ENCODE measurements around the gene STRADB. TPM values are rescaled to one million over a fixed set of nuclear protein-coding genes. Genes with fewer than 3 reads are reported as not detected.

Gene STRADB
- total RNA-seq, 1 donor = 55.7 TPM

DNA sequence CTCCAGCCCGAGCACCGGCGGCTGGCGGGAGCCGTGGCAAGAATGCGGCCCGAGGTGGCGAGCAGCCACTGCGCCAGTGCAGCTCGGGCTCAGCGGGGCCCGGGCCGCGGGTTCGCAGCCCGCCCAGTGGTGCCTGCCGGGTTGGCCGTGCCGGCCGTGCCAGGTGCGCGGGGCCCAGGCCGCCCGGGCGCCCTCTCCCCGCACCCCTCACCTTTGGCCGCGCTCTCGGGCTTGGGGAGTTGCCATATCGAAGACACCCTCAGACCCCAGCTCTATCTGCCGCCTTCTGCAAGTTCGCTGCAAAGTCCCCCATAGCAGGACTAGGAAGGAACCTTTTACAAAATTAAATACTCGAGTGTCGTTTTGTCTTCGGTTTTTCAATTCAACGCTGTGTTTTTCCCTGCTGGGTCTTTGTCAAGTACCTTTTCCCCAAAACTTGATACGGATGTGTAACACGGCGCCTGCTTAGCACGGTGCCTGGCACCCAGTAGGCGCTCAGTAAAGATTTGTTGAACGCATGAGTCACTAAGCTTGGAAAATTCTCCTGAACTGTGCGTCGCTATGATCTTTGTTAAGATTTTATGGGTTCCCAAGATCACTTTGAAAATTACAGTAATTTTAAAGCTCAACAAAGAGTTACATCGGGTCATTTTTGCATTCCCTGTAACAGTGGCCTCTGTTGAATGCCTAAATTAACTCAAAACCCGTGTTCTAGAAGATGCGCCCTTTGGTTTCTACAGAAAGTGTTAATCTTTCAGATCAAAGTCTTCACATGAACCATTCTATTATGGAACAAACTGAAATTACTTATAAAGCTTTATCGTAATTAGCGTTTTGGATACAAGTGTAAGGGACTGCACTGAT, 750 bp downstream of the STRADB start:
- H3K4me3 ChIP-seq (ENCODE audit: low read depth, low read length) = peak overlapping the region; percentile 96
- DNase-seq (ENCODE audit: low read depth) = no peak
- TF ChIP-seq, protein P1, sequence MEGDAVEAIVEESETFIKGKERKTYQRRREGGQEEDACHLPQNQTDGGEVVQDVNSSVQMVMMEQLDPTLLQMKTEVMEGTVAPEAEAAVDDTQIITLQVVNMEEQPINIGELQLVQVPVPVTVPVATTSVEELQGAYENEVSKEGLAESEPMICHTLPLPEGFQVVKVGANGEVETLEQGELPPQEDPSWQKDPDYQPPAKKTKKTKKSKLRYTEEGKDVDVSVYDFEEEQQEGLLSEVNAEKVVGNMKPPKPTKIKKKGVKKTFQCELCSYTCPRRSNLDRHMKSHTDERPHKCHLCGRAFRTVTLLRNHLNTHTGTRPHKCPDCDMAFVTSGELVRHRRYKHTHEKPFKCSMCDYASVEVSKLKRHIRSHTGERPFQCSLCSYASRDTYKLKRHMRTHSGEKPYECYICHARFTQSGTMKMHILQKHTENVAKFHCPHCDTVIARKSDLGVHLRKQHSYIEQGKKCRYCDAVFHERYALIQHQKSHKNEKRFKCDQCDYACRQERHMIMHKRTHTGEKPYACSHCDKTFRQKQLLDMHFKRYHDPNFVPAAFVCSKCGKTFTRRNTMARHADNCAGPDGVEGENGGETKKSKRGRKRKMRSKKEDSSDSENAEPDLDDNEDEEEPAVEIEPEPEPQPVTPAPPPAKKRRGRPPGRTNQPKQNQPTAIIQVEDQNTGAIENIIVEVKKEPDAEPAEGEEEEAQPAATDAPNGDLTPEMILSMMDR (IDR thresholded peaks at IDR 0.05; ENCODE audit: insufficient read depth, low read depth, low read length) = no peak

GRCh38 chr2:201452922-201453643, 1.5 kb downstream of the STRADB start:
- H3K4me3 ChIP-seq (ENCODE audit: low read depth, low read length) = peak overlapping the region; percentile 96
- DNase-seq (ENCODE audit: low read depth) = no peak

GRCh38 chr2:201458381-201458780, 6.8 kb downstream of the STRADB start:
- H3K4me3 ChIP-seq (ENCODE audit: low read depth, low read length) = no peak overlapping the region
- TF ChIP-seq, protein P1 (IDR thresholded peaks at IDR 0.05; ENCODE audit: insufficient read depth, low read depth, low read length) = no peak
- DNase-seq (ENCODE audit: low read depth) = no peak

More at GRCh38 chr2:201452922-201453643, 1.5 kb downstream of the STRADB start:
- TF ChIP-seq, protein P1 (IDR thresholded peaks at IDR 0.05; ENCODE audit: insufficient read depth, low read depth, low read length) = no peak

DNA sequence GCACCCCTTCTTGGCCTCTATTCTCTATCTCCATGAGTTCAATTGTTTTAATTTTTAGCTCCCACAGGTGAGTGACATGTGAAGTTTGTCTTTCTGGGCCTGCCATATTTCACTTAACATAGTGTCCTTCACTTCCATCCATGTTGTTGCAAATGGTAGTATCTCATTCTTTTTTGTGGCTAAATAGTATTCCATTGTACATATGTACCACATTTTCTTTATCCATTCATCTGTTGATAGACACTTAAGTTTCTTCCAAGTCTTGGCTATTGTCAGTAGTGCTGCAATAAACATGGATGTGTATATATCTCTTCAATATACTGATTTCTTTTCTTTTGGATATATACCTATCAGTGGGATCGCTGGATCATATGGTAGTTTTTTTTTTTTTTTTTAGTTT, 9.0 kb downstream of the STRADB start:
- H3K4me3 ChIP-seq (ENCODE audit: low read depth, low read length) = no peak overlapping the region
- DNase-seq (ENCODE audit: low read depth) = no peak
- TF ChIP-seq, protein P1 (IDR thresholded peaks at IDR 0.05; ENCODE audit: insufficient read depth, low read depth, low read length) = no peak

- TF ChIP-seq, protein P1 (IDR thresholded peaks at IDR 0.05; ENCODE audit: insufficient read depth, low read depth, low read length) = no peak
These were observed 13.0 kb downstream of the STRADB start for GRCh38 chr2:201464547-201464946.

GRCh38 chr2:201465524-201465971, 14.0 kb downstream of the STRADB start:
- TF ChIP-seq, protein P1 (IDR thresholded peaks at IDR 0.05; ENCODE audit: insufficient read depth, low read depth, low read length) = no peak
- no peak for DNase-seq (ENCODE audit: low read depth)
- H3K4me3 ChIP-seq (ENCODE audit: low read depth, low read length) = no peak overlapping the region

More at GRCh38 chr2:201464547-201464946, 13.0 kb downstream of the STRADB start:
- no peak for DNase-seq (ENCODE audit: low read depth)
- H3K4me3 ChIP-seq (ENCODE audit: low read depth, low read length) = no peak overlapping the region
